NT2/D1 (cell line): ENCODE data around the gene KERA.

Experiments used
- SUZ12 ChIP-seq: IDR thresholded peaks from 2 replicates; pipeline ENCODE4 v1.6.1; 2011; ENCODE audit not compliant: insufficient read length, insufficient read depth; ENCODE audit errors: extremely low read depth
- YY1 ChIP-seq: IDR thresholded peaks from 2 replicates; pipeline ENCODE4 v1.6.1; 2011; ENCODE audit not compliant: insufficient read length, insufficient read depth
- ZNF274 ChIP-seq: IDR thresholded peaks from 2 replicates; pipeline ENCODE4 v1.6.1; 2011; ENCODE audit warnings: mild to moderate bottlenecking, low read depth, low read length

- no peak for TF ChIP-seq YY1
- no peak for TF ChIP-seq ZNF274
- no peak for TF ChIP-seq SUZ12
Observed at GRCh38 chr12:91065396-91065795, 7.6 kb upstream of the KERA start.
